Measurements from ENCODE around the gene PCDHB11.
"Not testable (repeated sequence)": the region's sequence is repeated elsewhere in the genome, so short reads cannot be mapped to it uniquely, and the experiment has no call there.

The PCDHB11 gene

DNA sequence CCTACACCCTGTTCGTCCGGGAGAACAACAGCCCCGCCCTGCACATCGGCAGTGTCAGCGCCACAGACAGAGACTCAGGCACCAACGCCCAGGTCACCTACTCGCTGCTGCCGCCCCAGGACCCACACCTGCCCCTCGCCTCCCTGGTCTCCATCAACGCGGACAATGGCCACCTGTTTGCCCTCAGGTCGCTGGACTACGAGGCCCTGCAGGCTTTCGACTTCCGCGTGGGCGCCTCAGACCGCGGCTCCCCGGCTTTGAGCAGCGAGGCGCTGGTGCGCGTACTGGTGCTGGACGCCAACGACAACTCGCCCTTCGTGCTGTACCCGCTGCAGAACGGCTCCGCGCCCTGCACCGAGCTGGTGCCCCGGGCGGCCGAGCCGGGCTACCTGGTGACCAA is 10.7 kb upstream of the PCDHB11 start:
- DNase-seq: not testable (repeated sequence)

DNA sequence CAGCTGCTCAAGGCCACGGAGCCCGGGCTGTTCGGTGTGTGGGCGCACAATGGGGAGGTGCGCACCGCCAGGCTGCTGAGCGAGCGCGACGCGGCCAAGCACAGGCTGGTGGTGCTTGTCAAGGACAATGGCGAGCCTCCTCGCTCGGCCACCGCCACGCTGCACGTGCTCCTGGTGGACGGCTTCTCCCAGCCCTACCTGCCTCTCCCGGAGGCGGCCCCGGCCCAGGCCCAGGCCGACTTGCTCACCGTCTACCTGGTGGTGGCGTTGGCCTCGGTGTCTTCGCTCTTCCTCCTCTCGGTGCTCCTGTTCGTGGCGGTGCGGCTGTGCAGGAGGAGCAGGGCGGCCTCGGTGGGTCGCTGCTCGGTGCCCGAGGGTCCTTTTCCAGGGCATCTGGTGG is 10.3 kb upstream of the PCDHB11 start:
- DNase-seq: not testable (repeated sequence)

DNA sequence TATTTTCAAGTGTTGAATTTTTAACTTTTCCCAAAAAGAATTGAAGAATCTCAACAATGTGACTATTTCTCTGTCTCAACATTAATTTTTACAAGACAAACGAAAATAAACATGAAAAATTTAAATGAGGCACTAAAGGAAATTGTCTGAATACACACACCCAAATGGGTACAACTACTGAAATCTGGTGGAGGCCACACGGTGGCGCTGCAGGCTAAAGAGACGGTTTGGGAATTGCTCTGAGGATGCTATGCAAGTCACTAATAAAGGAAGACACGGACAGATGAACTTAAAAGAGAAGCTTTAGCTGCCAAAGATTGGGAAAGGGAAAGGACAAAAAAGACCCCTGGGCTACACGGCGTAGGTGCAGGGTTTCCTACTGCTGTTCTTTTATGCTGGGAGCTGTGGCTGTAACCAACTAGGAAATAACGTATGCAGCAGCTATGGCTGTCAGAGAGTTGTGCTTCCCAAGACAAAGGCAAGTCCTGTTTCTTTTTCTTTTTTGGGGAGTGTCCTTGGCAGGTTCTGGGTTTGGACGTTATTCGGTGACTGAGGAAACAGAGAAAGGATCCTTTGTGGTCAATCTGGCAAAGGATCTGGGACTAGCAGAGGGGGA is 7.2 kb upstream of the PCDHB11 start, which contains the start of gene PCDHB10:
PCDHB10 (plus strand) TSS at position 244 of the 616 bp plus-strand sequence; CDS start at position 444, 200 bp downstream.
- DNase-seq: no peak

DNA sequence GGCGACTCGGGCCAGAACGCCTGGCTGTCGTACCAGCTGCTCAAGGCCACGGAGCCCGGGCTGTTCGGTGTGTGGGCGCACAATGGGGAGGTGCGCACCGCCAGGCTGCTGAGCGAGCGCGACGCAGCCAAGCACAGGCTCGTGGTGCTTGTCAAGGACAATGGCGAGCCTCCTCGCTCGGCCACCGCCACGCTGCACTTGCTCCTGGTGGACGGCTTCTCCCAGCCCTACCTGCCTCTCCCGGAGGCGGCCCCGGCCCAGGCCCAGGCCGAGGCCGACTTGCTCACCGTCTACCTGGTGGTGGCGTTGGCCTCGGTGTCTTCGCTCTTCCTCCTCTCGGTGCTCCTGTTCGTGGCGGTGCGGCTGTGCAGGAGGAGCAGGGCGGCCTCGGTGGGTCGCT is 5.1 kb upstream of the PCDHB11 start:
- DNase-seq: not testable (repeated sequence)

DNA sequence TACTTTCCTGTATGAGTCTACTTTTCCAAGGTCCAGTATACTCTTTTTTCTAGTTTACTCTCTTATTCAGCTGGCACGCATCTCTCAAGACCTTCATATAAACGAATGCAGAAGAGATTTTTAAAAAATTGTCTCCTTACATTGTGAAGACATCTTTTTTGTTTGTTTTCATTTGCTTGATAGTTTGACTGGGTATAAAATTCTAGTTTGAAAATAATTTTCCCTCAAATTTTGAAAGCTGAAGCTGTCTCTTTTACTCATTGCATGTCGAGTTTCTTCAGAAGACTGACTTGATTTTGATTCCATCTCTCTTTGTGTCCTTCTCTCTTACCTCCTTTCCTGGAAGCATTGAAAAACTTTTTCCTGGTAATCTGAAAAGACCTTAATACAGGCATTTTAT is 3.1 kb upstream of the PCDHB11 start:
- no peak for DNase-seq

DNA sequence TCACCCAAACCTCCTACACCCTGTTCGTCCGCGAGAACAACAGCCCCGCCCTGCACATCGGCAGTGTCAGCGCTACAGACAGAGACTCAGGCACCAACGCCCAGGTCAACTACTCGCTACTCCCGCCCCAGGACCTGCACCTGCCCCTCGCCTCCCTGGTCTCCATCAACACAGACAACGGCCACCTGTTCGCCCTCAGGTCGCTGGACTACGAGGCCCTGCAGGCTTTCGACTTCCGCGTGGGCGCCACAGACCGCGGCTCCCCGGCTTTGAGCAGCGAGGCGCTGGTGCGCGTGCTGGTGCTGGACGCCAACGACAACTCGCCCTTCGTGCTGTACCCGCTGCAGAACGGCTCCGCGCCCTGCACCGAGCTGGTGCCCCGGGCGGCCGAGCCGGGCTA is 1.7 kb downstream of the PCDHB11 start:
- not testable (repeated sequence) for DNase-seq

DNA sequence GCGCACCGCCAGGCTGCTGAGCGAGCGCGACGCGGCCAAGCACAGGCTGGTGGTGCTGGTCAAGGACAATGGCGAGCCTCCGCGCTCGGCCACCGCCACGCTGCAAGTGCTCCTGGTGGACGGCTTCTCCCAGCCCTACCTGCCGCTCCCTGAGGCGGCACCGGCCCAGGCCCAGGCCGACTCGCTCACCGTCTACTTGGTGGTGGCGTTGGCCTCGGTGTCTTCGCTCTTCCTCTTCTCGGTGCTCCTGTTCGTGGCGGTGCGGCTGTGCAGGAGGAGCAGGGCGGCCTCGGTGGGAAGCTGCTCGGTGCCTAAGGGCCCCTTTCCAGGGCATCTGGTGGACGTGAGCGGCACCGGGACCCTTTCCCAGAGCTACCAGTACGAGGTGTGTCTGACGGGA is 2.2 kb downstream of the PCDHB11 start:
- DNase-seq: not testable (repeated sequence)

DNA sequence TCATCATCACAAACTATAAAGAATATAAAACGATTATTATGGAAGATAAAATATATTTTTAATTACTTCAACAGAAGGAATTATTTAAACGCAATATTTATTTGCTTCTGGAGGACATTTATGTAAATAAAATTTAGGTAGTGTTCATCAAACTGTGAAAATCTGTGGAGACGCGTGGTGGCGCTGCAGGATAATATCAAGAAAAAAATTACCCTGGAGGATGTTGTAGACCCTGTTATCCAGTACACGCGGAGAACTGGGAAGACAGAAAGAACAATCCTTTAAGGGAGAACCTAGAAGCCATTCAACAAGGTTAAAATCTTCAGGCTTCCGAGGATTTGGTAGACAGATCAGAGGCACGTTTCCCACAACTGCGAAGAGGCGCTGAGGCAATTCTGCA is 9.1 kb downstream of the PCDHB11 start, which contains the start of gene PCDHB12:
PCDHB12 (plus strand) TSS at position 242 of the 400 bp plus-strand sequence. CDS start 189 bp downstream, outside the sequence.
- no peak for DNase-seq

DNA sequence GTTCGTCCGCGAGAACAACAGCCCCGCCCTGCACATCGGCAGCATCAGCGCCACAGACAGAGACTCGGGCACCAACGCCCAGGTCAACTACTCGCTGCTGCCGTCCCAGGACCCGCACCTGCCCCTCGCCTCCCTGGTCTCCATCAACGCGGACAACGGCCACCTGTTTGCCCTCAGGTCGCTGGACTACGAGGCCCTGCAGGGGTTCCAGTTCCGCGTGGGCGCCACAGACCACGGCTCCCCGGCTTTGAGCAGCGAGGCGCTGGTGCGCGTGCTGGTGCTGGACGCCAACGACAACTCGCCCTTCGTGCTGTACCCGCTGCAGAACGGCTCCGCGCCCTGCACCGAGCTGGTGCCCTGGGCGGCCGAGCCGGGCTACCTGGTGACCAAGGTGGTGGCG is 10.9 kb downstream of the PCDHB11 start:
- DNase-seq: not testable (repeated sequence)

DNA sequence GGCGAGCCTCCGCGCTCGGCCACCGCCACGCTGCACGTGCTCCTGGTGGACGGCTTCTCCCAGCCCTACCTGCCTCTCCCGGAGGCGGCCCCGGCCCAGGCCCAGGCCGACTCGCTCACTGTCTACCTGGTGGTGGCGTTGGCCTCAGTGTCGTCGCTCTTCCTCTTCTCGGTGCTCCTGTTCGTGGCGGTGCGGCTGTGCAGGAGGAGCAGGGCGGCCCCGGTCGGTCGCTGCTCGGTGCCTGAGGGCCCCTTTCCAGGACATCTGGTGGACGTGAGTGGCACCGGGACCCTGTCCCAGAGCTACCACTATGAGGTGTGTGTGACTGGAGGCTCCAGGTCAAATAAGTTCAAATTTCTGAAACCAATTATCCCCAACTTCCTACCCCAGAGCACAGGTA is 11.4 kb downstream of the PCDHB11 start:
- DNase-seq: not testable (repeated sequence)

DNA sequence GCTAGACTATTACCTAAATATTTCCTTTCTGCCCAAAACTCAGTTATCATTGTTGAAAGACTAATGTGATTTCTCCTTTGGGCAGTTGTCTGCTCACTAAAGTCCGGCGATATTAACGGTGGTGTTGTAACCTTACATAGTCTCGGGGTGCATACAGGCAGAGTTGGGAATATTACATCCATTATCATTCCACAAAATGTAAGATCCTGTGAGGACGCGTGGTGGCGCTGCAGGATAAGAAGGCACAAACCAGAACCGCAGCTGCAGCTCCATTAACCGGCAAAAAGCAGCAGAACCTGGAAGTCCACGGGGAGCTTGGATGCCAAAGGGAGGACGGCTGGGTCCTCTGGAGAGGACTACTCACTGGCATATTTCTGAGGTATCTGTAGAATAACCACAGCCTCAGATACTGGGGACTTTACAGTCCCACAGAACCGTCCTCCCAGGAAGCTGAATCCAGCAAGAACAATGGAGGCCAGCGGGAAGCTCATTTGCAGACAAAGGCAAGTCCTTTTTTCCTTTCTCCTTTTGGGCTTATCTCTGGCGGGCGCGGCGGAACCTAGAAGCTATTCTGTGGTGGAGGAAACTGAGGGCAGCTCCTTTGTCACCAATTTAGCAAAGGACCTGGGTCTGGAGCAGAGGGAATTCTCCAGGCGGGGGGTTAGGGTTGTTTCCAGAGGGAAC is 14.4 kb downstream of the PCDHB11 start, which contains the start of gene PCDHB13:
PCDHB13 (plus strand) TSS at position 264 of the 684 bp plus-strand sequence; CDS start at position 469, 205 bp downstream.
- DNase-seq: not testable (repeated sequence)

DNA sequence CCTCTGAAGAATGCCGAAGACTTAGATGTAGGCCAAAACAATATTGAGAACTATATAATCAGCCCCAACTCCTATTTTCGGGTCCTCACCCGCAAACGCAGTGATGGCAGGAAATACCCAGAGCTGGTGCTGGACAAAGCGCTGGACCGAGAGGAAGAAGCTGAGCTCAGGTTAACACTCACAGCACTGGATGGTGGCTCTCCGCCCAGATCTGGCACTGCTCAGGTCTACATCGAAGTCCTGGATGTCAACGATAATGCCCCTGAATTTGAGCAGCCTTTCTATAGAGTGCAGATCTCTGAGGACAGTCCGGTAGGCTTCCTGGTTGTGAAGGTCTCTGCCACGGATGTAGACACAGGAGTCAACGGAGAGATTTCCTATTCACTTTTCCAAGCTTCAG is 15.2 kb downstream of the PCDHB11 start:
- DNase-seq: not testable (repeated sequence)

DNA sequence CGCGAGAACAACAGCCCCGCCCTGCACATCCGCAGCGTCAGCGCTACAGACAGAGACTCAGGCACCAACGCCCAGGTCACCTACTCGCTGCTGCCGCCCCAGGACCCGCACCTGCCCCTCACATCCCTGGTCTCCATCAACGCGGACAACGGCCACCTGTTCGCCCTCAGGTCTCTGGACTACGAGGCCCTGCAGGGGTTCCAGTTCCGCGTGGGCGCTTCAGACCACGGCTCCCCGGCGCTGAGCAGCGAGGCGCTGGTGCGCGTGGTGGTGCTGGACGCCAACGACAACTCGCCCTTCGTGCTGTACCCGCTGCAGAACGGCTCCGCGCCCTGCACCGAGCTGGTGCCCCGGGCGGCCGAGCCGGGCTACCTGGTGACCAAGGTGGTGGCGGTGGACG is 16.1 kb downstream of the PCDHB11 start:
- DNase-seq: not testable (repeated sequence)

DNA sequence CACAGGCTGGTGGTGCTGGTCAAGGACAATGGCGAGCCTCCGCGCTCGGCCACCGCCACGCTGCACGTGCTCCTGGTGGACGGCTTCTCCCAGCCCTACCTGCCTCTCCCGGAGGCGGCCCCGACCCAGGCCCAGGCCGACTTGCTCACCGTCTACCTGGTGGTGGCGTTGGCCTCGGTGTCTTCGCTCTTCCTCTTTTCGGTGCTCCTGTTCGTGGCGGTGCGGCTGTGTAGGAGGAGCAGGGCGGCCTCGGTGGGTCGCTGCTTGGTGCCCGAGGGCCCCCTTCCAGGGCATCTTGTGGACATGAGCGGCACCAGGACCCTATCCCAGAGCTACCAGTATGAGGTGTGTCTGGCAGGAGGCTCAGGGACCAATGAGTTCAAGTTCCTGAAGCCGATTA is 16.6 kb downstream of the PCDHB11 start:
- DNase-seq: not testable (repeated sequence)

DNA sequence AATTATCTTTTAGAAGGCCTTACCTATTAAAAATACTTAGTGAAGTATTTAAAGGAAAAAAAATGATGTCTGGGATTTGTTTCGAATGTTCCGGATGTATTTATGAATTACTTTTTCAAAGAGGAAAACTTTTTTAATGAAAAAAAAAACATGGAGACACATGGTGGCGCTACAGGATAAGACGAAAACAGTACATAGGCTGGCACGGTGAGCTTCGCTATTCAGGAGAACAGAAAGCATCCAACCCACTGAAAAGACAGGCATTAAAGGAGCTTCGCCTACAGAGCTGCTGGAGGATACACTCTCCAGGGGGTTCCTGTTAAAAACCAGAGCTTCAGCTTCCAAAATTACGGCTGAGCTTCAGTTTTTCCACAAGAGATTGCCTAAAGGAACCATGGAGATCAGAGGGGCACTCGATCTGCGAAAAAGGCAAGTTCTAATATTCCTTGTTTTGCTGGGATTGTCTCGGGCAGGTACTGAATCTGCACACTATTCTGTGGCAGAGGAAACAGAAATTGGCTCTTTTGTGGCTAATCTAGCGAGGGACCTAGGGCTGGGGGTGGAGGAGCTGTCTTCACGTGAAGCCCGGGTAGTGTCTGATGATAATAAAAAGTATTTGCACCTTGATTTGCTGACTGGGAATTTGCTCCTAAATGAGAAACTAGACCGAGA is 23.8 kb downstream of the PCDHB11 start, which contains the start of gene PCDHB14:
PCDHB14 (plus strand) TSS at position 232 of the 672 bp plus-strand sequence; CDS start at position 395, 163 bp downstream.
- no peak for DNase-seq

DNA sequence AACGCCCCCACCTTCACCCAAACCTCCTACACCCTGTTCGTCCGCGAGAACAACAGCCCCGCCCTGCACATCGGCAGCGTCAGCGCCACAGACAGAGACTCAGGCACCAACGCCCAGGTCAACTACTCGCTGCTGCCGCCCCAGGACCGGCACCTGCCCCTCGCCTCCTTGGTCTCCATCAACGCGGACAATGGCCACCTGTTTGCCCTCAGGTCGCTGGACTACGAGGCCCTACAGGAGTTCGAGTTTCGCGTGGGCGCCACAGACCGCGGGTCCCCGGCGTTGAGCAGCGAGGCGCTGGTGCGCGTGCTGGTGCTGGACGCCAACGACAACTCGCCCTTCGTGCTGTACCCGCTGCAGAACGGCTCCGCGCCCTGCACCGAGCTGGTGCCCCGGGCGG is 25.4 kb downstream of the PCDHB11 start:
- DNase-seq: not testable (repeated sequence)

DNA sequence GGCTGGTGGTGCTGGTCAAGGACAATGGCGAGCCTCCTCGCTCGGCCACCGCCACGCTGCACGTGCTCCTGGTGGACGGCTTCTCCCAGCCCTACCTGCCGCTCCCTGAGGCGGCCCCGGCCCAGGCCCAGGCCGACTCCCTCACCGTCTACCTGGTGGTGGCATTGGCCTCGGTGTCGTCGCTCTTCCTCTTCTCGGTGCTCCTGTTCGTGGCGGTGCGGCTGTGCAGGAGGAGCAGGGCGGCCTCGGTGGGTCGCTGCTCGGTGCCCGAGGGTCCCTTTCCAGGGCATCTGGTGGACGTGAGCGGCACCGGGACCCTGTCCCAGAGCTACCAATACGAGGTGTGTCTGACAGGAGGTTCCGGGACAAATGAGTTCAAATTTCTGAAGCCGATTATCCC is 26.0 kb downstream of the PCDHB11 start:
- not testable (repeated sequence) for DNase-seq

DNA sequence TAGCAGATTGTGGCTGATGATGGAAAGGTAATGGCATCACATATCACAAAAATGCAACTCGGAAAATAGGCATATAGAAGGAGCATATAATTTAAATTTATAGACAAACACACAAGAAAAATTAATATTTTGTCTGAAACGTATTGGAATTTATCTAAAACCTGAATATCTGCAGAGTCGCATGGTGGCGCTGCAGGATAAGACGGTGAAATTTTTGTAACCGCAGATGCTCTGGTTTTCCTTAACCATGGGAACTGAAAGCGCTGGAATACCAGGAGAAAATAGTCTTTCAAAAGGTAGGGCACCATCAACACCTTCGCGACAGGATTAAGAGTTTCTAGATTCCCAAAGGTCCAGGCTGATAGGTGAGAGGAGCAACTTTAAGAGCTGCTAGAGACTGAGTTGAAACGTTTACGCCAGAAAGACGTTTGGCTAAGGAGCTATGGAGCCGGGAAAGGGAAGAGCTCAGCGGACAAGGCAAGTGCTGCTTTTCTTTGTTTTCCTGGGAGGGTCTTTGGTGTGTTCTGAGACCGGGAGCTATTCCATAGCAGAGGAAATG is 34.8 kb downstream of the PCDHB11 start:
- DNase-seq: no peak

DNA sequence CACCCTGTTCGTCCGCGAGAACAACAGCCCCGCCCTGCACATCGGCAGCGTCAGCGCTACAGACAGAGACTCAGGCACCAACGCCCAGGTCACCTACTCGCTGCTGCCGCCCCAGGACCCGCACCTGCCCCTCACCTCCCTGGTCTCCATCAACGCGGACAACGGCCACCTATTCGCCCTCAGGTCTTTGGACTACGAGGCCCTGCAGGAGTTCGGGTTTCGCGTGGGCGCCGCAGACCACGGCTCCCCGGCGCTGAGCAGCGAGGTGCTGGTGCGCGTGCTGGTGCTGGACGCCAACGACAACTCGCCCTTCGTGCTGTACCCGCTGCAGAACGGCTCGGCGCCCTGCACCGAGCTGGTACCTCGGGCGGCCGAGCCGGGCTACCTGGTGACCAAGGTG is 36.5 kb downstream of the PCDHB11 start:
- DNase-seq: not testable (repeated sequence)

DNA sequence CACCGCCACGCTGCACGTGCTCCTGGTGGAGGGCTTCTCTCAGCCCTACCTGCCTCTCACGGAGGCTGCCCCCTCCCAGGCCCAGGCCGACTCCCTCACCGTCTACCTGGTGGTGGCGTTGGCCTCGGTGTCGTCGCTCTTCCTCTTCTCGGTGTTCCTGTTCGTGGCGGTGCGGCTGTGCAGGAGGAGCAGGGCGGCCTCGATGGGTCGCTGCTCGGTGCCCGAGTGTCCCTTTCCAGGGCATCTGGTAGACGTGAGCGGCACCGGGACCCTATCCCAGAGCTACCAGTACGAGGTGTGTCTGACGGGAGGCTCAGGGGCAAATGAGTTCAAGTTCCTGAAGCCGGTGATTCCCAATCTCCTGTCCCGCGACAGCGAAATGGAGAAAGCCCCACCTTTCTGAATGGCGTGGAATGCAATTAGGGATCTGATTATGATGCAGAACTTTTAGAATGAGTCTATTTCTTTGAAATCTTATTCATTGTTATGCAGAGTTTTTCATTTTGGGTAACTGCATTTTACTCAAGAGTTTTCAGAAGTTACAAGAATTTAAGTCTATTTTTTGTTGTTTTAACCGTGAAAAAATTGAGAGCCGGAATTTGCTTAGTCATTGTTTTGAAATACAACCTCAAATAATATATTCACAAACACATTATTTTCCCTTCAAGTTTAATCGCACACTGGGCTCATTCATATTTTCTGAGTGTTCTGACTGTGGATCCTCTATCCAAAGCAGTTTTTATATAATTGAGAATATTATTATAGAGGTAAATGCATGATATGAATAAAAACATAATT is 37.3 kb downstream of the PCDHB11 start:
- no peak for DNase-seq

DNA sequence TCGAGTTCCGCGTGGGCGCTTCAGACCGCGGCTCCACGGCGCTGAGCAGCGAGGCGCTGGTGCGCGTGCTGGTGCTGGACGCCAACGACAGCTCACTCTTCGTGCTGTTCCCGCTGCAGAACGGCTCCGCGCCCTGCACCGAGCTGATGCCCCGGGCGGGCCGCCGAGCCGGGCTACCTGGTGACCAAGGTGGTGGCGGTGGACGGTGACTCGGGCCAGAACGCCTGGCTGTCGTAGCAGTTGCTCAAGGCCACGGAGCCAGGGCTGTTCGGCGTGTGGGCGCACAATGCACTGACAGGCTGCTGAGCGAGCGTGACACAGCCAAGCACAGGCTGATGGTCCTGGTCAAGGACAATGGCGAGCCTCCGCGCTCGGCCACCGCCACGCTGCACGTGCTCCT is 42.1 kb downstream of the PCDHB11 start:
- DNase-seq: no peak

DNA sequence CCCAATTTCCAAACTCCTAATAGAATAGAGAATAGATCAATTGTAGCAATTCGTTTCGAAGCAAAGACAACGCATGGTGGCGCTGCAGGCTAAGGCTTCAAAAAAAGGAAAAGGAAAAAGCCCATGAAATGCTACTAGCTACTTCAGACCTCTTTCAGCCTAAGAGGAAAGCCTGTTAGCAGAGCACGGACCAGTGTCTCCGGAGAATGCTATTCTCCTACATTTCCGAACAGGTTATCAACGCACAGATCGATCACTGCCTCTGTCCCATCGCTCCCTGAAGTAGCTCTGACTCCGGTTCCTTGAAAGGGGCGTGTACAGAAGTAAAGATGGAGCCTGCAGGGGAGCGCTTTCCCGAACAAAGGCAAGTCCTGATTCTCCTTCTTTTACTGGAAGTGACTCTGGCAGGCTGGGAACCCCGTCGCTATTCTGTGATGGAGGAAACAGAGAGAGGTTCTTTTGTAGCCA is 45.9 kb downstream of the PCDHB11 start, which contains the start of gene PCDHB15:
PCDHB15 (plus strand) TSS at position 146 of the 468 bp plus-strand sequence; CDS start at position 330, 184 bp downstream.
- no peak for DNase-seq

All from activated gamma-delta T cell (primary cell).